ENCODE results near the gene ALPI.

- no peak for TF ChIP-seq CTCF (IDR thresholded peaks at IDR 0.05; ENCODE audit: borderline replicate concordance, extremely low read depth, low read length, poor library complexity, severe bottlenecking)
- TF ChIP-seq EZH2 (IDR thresholded peaks at IDR 0.05; ENCODE audit: borderline replicate concordance, low read depth, low read length, severe bottlenecking), result no peak
These were observed 41.4 kb downstream of the ALPI start for GRCh38 chr2:232497348-232497747.

Measured in DND-41 (cell line).